ENCODE measurements around the gene KIF5A.
A peak's percentile ranks its signal among the peaks of the same experiment; 100 is the strongest.

Gene KIF5A

DNA sequence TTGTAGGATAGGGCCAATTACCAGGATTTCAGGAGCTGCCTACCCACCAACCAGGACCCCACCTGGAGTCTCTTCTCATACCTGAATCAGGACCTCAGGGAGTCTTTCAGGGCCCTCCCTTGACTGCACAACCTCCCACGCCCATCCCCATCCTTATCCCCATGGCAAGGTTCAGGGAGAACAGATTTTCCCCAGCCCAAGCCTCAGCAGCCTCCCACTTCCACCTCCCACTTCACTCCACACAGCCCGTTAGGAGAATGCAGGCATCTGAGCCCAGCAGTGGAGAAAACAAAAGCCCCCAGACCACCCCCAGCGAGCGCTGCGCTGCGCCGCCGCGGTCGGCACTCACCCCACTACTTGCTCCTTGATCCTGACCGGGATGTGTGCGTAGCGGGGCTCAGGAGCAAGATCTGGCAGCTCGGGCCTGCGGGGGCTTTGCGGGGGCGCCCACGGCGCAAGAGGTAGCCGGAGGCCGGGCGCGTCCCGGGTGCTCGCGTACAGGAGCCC is 81.8 kb downstream of the KIF5A start:
- DNase-seq (ENCODE audit: low read depth): no peak
- in situ Hi-C loops (cut with HindIII; ENCODE audit: low sequenced_read_pairs): no loop called here
- TF ChIP-seq, protein P1, sequence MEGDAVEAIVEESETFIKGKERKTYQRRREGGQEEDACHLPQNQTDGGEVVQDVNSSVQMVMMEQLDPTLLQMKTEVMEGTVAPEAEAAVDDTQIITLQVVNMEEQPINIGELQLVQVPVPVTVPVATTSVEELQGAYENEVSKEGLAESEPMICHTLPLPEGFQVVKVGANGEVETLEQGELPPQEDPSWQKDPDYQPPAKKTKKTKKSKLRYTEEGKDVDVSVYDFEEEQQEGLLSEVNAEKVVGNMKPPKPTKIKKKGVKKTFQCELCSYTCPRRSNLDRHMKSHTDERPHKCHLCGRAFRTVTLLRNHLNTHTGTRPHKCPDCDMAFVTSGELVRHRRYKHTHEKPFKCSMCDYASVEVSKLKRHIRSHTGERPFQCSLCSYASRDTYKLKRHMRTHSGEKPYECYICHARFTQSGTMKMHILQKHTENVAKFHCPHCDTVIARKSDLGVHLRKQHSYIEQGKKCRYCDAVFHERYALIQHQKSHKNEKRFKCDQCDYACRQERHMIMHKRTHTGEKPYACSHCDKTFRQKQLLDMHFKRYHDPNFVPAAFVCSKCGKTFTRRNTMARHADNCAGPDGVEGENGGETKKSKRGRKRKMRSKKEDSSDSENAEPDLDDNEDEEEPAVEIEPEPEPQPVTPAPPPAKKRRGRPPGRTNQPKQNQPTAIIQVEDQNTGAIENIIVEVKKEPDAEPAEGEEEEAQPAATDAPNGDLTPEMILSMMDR (IDR thresholded peaks at IDR 0.05; ENCODE audit: low read depth, low read length, missing control alignments): no peak
- H3K4me3 ChIP-seq (ENCODE audit: low read depth, low read length): peak overlapping the region; percentile 53

- peak overlapping the region; percentile 53 for H3K4me3 ChIP-seq (ENCODE audit: low read depth, low read length)
- DNase-seq (ENCODE audit: low read depth): no peak
- in situ Hi-C loops (cut with HindIII; ENCODE audit: low sequenced_read_pairs): no loop called here
- TF ChIP-seq, protein P1 (IDR thresholded peaks at IDR 0.05; ENCODE audit: low read depth, low read length, missing control alignments): no peak
Observed at GRCh38 chr12:57632073-57632957, 82.5 kb downstream of the KIF5A start.

- no peak for DNase-seq (ENCODE audit: low read depth)
- peak within 1 kb of the TSS; percentile 53 for H3K4me3 ChIP-seq (ENCODE audit: low read depth, low read length)
- TF ChIP-seq, protein P1 (IDR thresholded peaks at IDR 0.05; ENCODE audit: low read depth, low read length, missing control alignments): peak; percentile 95
- in situ Hi-C loops (cut with HindIII; ENCODE audit: low sequenced_read_pairs): no loop called here
Observed at GRCh38 chr12:57632958-57633840, 83.4 kb downstream of the KIF5A start, which contains the start of gene B4GALNT1. TSS of gene B4GALNT1 (minus strand) at chr12:57633201. CDS start at chr12:57632132, 1,069 bp downstream.
